Right lobe of liver (tissue), 6 donors: Measurements from ENCODE around the gene MAPK6. TPM values are rescaled to one million over a fixed set of nuclear protein-coding genes. Genes with fewer than 3 reads are reported as not detected.
A peak's percentile ranks its signal among the peaks of the same experiment; 100 is the strongest.

Experiments
- ATAC-seq, 4 donors: fragments of 200-7000 bp; cut with Tn5 transposase; one replicate each; pipeline ENCODE4 v1.9.1; 2020; ENCODE audit warnings: mild to moderate bottlenecking in 4 of 4, moderate library complexity in 4 of 4
- DNase-seq, 3 donors: peaks; one replicate each; pipeline ENCODE4 v3.0.0-alpha.2; 2020
- H3K27ac ChIP-seq, 3 donors: fragments of 200-600 bp; one replicate each; pipeline ENCODE4 v1.8.0; 2022
- H3K27me3 ChIP-seq, 2 donors: fragments of 200-600 bp; one replicate each; pipeline ENCODE4 v1.8.0; 2022
- H3K36me3 ChIP-seq, 4 donors: fragments of 200-600 bp; sonication (generic) in 1 of 4; one replicate each; pipeline versions ENCODE4 v1.5.1 to v1.8.0; 2017 to 2022; ENCODE audit warnings: control low read depth in 1 of 4
- H3K4me1 ChIP-seq, 4 donors: fragments of 200-600 bp; sonication (generic) in 1 of 4; one replicate each; pipeline versions ENCODE4 v1.5.1 to v1.8.0; 2017 to 2022; ENCODE audit warnings: control low read depth in 1 of 4
- H3K4me3 ChIP-seq, 3 donors: fragments of 200-600 bp; one replicate each; pipeline ENCODE4 v1.8.0; 2022
- H3K9me3 ChIP-seq, 4 donors: fragments of 200-600 bp; sonication (generic) in 1 of 4; one replicate each; pipeline versions ENCODE4 v1.5.1 to v1.8.0; 2017 to 2022; ENCODE audit warnings: control low read depth in 1 of 4
- CTCF ChIP-seq, 4 donors: fragments of 200-600 bp in 3 of 4; fragments of 450-650 bp in 1 of 4; IDR thresholded peaks; one replicate each; pipeline versions ENCODE4 v1.5.1 to v1.8.0; 2016 to 2022; ENCODE audit warnings: antibody characterized with exemption in 4 of 4, mild to moderate bottlenecking in 2 of 4
- POLR2A ChIP-seq: fragments of 450-650 bp; IDR thresholded peaks from one replicate; pipeline ENCODE4 v1.6.1; 2017; ENCODE audit warnings: antibody characterized with exemption, mild to moderate bottlenecking
- WGBS: methylation state at CpG from one replicate; pipeline ENCODE4 v1.1.6; 2018; ENCODE audit warnings: low coverage, low lambda C conversion rate; ENCODE audit not compliant: insufficient coverage; ENCODE audit errors: missing lambda C conversion rate; 5-methylcytosine and 5-hydroxymethylcytosine counted together
- intact Hi-C, 2 donors: fragments of 100-400 bp; cut with DNase I; formaldehyde crosslinking; loops; one replicate each; pipeline versions ENCODE4 v1.11.2 to v1.14.1; 2022
- total RNA-seq, 6 experiments: library from RNA; depleted of rRNA in 2 of 6; stranded (reverse); fragments of >200 nt in 2 of 6; fragmentation: NEBNext Ultra II Directional in 3 of 6; extraction: Animal tissue kit (Norgen Biotek cat#: 25700) in 3 of 6; gene quantifications; one replicate each; pipeline versions ENCODE4 v1.1.0 to v1.2.4, GENCODE V29; 2016 to 2023
- donor health status: DM: no; HTN: yes; CAD: no.
- donor health status: DM: no; HTN: no; CAD: no.
- donor health status: DM: no; HTN: no; CAD: no.
- donor health status: DM: no; HTN: yes; CAD: no.
- donor health status: DM: no; HTN: yes; CAD: no.

The MAPK6 gene
- total RNA-seq, 6 experiments from 2014 or later: 15.8 to 35.8 (median 22.3) TPM

DNA sequence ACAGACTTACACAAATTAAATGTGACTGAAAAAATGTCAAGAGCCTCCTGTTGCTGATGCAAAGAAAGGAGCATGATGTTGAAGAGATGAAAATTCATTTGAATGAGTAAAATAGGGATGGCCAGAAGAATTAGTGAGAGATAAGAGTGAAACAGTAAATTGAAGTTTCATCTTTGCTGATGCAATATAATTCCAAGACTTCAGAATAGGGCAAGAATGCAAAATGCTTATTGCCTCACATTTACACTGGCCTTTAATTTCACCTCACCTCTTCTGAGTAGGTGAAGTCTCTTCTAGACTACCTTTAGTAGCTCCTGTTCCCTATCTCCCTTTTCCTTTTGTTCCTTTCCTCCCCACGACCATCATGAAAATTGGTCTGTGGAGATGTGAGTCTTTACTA, 15.3 kb upstream of the MAPK6 start:
- TF ChIP-seq CTCF (IDR thresholded peaks at IDR 0.05): no peak
- intact Hi-C loops: no loop called here
- DNase-seq (no peak), ATAC-seq (no peak)
- 80% methylated on average over 1 of the region's 1 CpG for WGBS
- H3K36me3 ChIP-seq: no peaks in the 10 kb centered on the region
- H3K27ac ChIP-seq: no peak overlapping the region
- H3K27me3 ChIP-seq: no peaks in the 10 kb centered on the region
- no peak overlapping the region for H3K4me3 ChIP-seq
- H3K9me3 ChIP-seq: no peaks in the 10 kb centered on the region
- peaks cover 0 to 2% (median 0%) of the 10 kb centered on the region in 4 donors for H3K4me1 ChIP-seq

GRCh38 chr15:52004806-52005205, 14.2 kb upstream of the MAPK6 start:
- WGBS: 94% methylated on average over 4 of the region's 6 CpGs
- no peak for DNase-seq
- Histone ChIP-seq H3K4me3 (no peak overlapping the region), H3K4me1 (peaks cover 0 to 11% (median 0%) of the 10 kb centered on the region in 4 donors), H3K36me3 (no peaks in the 10 kb centered on the region), H3K27me3 (no peaks in the 10 kb centered on the region), H3K9me3 (no peaks in the 10 kb centered on the region), H3K27ac (no peak overlapping the region)
- intact Hi-C loops: no loop called here
- no peak for ATAC-seq
- TF ChIP-seq POLR2A: no peak
- TF ChIP-seq CTCF (IDR thresholded peaks at IDR 0.05): no peak

DNA sequence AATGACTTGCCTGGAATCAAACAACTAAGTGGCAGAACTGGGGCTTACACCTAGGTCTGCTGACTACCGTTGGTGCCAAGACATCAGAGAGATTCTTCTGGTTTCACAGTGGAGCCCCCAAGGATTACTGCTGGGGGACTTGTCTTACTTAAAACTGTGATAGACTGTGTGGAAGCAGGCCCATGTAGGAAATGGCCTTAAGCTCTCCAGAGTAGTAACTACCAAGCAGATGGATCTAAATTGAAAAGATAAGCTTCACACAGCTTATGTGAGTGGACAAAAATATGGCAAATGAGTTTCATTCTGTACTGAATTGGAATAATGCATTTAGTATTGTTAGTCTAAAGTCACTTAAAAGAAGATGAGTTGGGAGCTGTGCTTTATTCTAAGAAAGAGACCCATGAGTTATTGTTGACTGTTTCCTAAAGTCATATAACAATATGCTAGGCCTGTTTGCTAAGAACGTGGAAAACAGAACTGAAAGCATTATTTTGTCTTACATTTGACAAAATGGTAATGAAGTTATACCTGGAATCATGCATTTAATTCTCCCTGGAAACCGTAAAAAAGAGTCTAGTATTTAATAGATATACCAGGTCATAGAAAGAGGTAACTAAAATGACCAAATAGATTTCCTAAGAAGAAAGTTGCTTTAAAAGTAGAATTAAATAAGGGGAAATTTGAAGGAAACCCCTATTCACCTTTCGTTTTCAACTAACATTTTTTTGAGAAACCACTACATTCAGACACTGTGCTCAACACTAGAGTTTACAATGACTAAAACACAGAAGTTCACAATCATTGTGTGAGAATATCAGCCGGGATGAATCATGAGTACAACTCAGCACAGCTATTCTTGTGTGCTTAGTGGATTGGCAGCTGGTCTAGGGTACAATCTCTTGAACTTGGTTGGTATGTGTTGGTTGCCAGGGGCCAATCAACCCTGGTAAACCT, 13.0 kb upstream of the MAPK6 start:
- DNase-seq (no peak), ATAC-seq (peak in 2 of 4 donors; percentile 18 to 80)
- 61% methylated on average over 4 of the region's 5 CpGs for WGBS
- Histone ChIP-seq H3K27ac (no peak overlapping the region), H3K9me3 (no peaks in the 10 kb centered on the region), H3K36me3 (no peaks in the 10 kb centered on the region), H3K4me3 (no peak overlapping the region), H3K4me1 (peaks cover 0 to 11% (median 0%) of the 10 kb centered on the region in 4 donors), H3K27me3 (no peaks in the 10 kb centered on the region)
- TF ChIP-seq CTCF (IDR thresholded peaks at IDR 0.05) (no peak), POLR2A (no peak)
- intact Hi-C loops: no loop called here

DNA sequence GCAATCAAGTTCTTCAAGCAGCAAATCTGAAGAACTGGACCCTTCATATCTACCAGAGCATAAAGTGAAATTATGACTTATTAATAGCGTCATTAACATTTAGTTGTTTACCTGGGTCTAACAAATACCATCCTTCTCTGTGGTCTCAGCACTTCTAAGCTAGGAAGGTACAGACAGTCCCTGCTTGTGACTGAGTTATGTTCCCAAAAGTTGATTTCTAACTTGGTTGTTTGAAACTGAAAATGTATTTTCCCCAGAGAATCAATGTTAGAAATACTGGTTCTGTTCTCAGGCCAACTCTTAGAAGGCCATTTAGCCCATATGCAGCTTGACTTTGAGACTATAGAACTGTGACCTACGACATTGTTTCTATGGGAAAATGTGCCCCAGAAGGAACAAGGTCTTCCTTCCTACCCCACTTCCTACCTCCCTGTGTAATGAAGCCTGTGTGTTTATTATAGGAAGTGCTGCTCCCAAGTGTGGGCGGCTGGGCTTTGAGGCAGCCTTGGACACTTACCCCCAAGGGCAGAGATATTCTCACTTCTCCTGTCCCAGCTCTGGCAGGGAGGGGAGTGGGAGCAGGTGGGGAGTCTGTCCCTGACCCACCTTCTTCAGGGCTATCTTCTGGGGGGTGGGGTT, 12.2 kb upstream of the MAPK6 start:
- intact Hi-C loops: no loop called here
- Histone ChIP-seq H3K9me3 (no peaks in the 10 kb centered on the region), H3K4me1 (peaks cover 0 to 11% (median 0%) of the 10 kb centered on the region in 4 donors), H3K36me3 (no peaks in the 10 kb centered on the region), H3K4me3 (no peak overlapping the region), H3K27me3 (no peaks in the 10 kb centered on the region), H3K27ac (no peak overlapping the region)
- no peak for DNase-seq
- 60% methylated on average over 3 of the region's 3 CpGs for WGBS
- TF ChIP-seq CTCF (IDR thresholded peaks at IDR 0.05) (no peak), POLR2A (no peak)
- peak; percentile 10 to 53 (median 38) for ATAC-seq
